Cardiac fibroblast (primary cell): ENCODE data around the gene MRPS30.

ENCODE experiments used
- DNase-seq, 2 donors: peaks; one replicate each; pipeline versions ENCODE4 v3.0.0 to v3.0.0-alpha.2; 2010; ENCODE audit warnings: low read depth in 2 of 2
- H3K4me3 ChIP-seq, 2 donors: replicated peaks in 1 of 2; 1 replicate in 1 of 2; 2 replicates in 1 of 2; pipeline ENCODE4 v1.5.1; 2011; ENCODE audit warnings: low read depth in 2 of 2, low read length in 2 of 2, mild to moderate bottlenecking in 2 of 2, moderate library complexity in 1 of 2
- TF ChIP-seq, protein P1 (sequence below): IDR thresholded peaks from one replicate; pipeline ENCODE4 v1.5.1; 2011; ENCODE audit warnings: low read depth, mild to moderate bottlenecking, low read length, inconsistent platforms

The MRPS30 gene

DNA sequence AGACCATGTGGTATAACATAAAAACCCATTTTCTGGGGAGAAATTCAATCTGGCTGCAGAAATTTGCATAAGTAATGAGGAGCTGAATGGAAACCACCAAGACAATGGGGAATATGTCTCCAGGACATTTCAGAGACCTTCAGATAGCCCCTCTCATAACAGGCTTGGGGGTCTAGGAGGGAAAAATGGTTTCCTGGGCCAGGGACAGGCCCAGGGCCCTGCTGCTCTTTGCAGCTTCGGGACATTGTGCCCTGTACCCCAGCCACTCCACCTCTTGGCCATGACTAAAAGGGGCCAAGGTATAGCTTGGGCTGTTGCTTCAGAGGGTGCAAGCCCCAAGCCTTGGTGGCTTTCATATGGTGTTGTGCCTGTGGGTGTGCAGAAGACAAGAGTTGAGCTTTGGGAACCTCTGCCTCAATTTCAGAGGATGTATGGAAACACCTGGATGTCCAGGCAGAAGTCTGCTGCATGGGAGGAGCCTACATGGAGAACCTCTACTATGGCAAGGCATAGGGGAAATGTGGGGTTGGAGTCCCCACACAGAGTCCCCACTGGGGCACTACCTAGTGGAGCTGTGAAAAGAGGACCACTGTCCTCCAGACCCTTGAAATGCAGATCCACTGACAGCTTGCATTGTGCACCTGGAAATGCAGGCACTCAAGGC lies 30.4 kb downstream of the MRPS30 start:
- DNase-seq = no peak
- TF ChIP-seq, protein P1, sequence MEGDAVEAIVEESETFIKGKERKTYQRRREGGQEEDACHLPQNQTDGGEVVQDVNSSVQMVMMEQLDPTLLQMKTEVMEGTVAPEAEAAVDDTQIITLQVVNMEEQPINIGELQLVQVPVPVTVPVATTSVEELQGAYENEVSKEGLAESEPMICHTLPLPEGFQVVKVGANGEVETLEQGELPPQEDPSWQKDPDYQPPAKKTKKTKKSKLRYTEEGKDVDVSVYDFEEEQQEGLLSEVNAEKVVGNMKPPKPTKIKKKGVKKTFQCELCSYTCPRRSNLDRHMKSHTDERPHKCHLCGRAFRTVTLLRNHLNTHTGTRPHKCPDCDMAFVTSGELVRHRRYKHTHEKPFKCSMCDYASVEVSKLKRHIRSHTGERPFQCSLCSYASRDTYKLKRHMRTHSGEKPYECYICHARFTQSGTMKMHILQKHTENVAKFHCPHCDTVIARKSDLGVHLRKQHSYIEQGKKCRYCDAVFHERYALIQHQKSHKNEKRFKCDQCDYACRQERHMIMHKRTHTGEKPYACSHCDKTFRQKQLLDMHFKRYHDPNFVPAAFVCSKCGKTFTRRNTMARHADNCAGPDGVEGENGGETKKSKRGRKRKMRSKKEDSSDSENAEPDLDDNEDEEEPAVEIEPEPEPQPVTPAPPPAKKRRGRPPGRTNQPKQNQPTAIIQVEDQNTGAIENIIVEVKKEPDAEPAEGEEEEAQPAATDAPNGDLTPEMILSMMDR = no peak
- no peak overlapping the region for H3K4me3 ChIP-seq

DNA sequence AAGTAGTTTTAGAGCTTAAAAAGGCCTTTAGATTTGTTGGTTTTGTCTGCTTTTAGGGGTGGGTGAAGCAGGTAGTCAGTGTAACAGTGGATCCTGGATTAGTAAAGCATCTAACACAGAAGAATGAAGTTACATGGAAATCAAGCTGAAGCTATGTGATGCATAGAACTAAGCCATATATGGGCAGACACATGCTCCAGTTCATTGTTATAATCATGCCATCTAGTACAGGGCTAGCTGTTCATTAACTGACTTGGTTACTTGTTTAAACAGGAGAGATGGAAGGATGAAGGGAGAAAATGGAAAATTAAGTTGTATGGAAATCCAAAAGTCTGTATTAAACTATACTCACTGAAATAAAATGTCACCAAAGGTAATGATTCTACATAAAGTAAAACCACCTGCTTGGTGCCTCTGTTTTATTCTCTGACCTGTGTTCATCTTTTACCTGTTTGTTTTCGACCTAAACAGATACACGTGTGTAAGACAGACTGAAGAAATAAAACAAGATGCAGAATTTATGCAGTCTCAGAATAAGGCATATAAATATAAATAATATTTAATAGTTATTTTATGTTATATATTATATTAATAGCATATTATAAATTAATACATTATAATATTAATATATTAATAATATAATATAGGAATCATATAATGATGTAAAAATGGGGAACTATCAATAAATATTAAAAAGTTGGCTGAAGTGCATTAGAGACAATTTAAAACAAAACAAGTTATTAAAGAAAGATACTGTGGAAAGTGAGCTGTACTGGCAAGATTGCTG lies 33.9 kb downstream of the MRPS30 start:
- DNase-seq = no peak
- no peak overlapping the region for H3K4me3 ChIP-seq
- TF ChIP-seq, protein P1 = no peak

DNA sequence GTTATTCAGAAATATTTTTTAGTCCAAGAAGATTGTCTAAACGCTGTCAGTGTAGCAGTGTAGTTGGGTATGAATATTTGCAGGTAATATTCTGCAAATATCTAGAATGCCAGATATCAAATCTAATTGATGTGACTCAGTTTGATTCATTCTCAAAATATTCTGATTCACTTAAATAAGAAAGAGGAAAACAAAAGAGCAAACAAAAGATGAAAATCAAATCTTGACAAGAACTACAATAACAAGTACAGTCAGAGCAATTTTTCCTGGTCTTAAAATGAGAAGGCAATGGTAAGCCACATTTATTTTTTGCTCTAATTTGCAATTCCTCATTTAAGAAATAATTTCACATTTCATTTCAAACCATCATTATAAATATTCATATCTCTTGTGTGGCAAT lies 36.0 kb downstream of the MRPS30 start:
- TF ChIP-seq, protein P1 = no peak
- DNase-seq = no peak

DNA sequence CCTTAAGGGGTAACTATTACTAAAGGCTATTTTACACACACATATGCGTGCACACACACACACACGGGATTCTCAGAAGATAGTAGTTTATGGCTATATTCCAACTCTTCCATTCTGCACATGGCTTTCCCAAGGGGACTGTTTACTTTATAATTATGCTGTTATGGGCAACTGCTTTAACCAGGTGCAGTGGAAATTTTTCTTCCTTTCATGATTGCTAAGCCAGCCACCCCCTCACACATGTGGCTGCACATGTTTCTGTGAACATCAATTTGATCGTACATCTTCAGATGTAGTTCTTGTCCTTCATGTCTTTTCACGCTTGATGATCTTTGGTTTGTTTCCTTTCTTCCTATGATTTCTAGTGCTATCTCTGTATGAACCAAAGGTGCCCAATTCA lies 37.0 kb downstream of the MRPS30 start:
- TF ChIP-seq, protein P1 = no peak
- DNase-seq = no peak
- no peak overlapping the region for H3K4me3 ChIP-seq

More for the DNA sequence above, 36.0 kb downstream of the MRPS30 start:
- no peak overlapping the region for H3K4me3 ChIP-seq

DNA sequence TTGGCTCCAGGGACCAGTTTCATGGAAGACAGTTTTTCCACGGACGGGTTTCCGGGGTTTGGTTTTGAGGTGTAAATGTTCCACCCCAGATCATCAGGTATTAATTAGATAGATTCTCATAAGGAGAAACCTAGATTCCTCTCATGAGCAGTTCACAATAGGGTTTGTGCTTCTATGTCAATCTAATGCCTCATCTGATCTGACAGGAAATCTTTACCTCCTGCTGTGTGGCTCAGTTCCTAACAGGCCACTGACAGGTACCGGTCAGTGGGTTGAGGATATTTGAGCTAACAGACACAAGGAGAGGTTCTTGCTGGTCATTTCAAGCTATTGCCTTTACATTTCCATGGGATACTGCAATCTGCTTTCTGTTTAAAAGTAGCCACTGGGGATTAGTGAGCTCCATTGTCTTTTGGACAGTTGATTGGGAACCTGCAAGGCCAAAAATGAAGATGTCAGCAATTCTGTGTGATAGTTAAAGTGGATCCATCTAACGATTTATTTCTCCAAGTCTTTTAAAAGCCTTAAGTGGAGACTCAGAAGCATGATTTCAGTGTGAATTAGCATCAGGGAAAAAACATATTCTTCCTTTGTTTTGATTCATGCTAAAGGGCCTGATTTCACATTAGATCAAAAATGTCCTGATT lies 38.6 kb downstream of the MRPS30 start:
- H3K4me3 ChIP-seq = no peak overlapping the region
- TF ChIP-seq, protein P1 = no peak
- DNase-seq = no peak

GRCh38 chr5:44860267-44860666 lies 51.5 kb downstream of the MRPS30 start:
- H3K4me3 ChIP-seq = no peak overlapping the region
- DNase-seq = no peak
- TF ChIP-seq, protein P1 = no peak
